ENCODE measurements around the gene LRRC14B. TPM values are rescaled to one million over a fixed set of nuclear protein-coding genes. Genes with fewer than 3 reads are reported as not detected.

The LRRC14B gene
- total and polyA plus RNA-seq, 4 donors, result 0.09 TPM; not detected in 3

- Histone ChIP-seq H3K27ac (ENCODE audit: low read depth in 1 of 2, low read length in 2 of 2) (no peak overlapping the region), H3K9ac (ENCODE audit: low read depth in 1 of 2, low read length in 2 of 2) (no peak overlapping the region), H3K36me3 (ENCODE audit: control insufficient read depth in 4 of 4, insufficient read depth in 3 of 4, low read depth in 1 of 4, low read length in 3 of 4) (peaks cover 0 to 26% (median 10%) of the 10 kb centered on the region in 4 donors), H3K4me1 (ENCODE audit: control insufficient read depth in 4 of 4, insufficient read depth in 4 of 4, low read length in 3 of 4) (no peaks in the 10 kb centered on the region), H3K4me3 (ENCODE audit: low read depth in 1 of 3, low read length in 3 of 3) (no peak overlapping the region), H3K27me3 (ENCODE audit: control insufficient read depth in 4 of 4, insufficient read depth in 4 of 4, low read length in 3 of 4) (no peaks in the 10 kb centered on the region), H3K9me3 (ENCODE audit: control insufficient read depth in 4 of 4, low read length in 3 of 4) (no peaks in the 10 kb centered on the region)
- TF ChIP-seq MAX (IDR thresholded peaks at IDR 0.05) (no peak), SP1 (IDR thresholded peaks at IDR 0.05) (no peak), EGR1 (IDR thresholded peaks at IDR 0.05; ENCODE audit: low read depth in 2 of 2) (no peak), YY1 (IDR thresholded peaks at IDR 0.05) (no peak), GABPA (IDR thresholded peaks at IDR 0.05 in 1 of 2, conservative IDR thresholded peaks at IDR 0.05 in 1 of 2) (no peak), HNF4A (conservative IDR thresholded peaks at IDR 0.05) (no peak), FOXA2 (IDR thresholded peaks at IDR 0.05) (no peak), REST (IDR thresholded peaks at IDR 0.05) (no peak), RAD21 (IDR thresholded peaks at IDR 0.05) (no peak), RXRA (IDR thresholded peaks at IDR 0.05) (no peak), TAF1 (conservative IDR thresholded peaks at IDR 0.05) (no peak), JUND (IDR thresholded peaks at IDR 0.05) (no peak), NR2F2 (IDR thresholded peaks at IDR 0.05) (no peak), ATF3 (IDR thresholded peaks at IDR 0.05) (no peak), FOXA1 (IDR thresholded peaks at IDR 0.05) (no peak), CTCF (IDR thresholded peaks at IDR 0.05; ENCODE audit: low read depth, low read length, missing input control) (no peak), HNF4G (IDR thresholded peaks at IDR 0.05) (no peak), ZBTB33 (IDR thresholded peaks at IDR 0.05) (no peak)
- DNase-seq (ENCODE audit: low spot score), result no peak
- 97% methylated on average over 8 of the region's 8 CpGs for WGBS
These were observed 10.4 kb downstream of the LRRC14B start for GRCh38 chr5:201672-202071.

Data from liver (tissue), 9 donors.